Loucy (cell line): Measurements from ENCODE around the gene B4GALNT4.

Source experiments
- H2AFZ ChIP-seq: fragments of 200-600 bp; sonication (generic); 2 replicates; pipeline ENCODE4 v1.6.0; 2016; ENCODE audit warnings: antibody characterized with exemption, mild to moderate bottlenecking, low read length, moderate library complexity
- H3F3A ChIP-seq: fragments of 200-600 bp; 2 replicates; pipeline ENCODE4 v1.6.0; 2016; ENCODE audit warnings: antibody characterized with exemption, low read depth, mild to moderate bottlenecking
- H3K27me3 ChIP-seq: fragments of 200-600 bp; sonication (generic); 2 replicates; pipeline ENCODE4 v1.6.1; 2014; ENCODE audit warnings: low read length, mild to moderate bottlenecking; ENCODE audit not compliant: insufficient read depth, poor library complexity, severe bottlenecking
- H3K36me3 ChIP-seq: fragments of 200-600 bp; sonication (generic); 2 replicates; pipeline ENCODE4 v1.6.1; 2016; ENCODE audit warnings: low read length; ENCODE audit not compliant: insufficient read depth
- H3K4me1 ChIP-seq: fragments of 200-600 bp; sonication (generic); 2 replicates; pipeline ENCODE4 v1.5.1; 2014; ENCODE audit warnings: low read length, mild to moderate bottlenecking; ENCODE audit not compliant: insufficient read depth, poor library complexity, severe bottlenecking
- H3K4me2 ChIP-seq: fragments of 200-600 bp; sonication (generic); 2 replicates; pipeline ENCODE4 v1.6.0; 2014; ENCODE audit warnings: antibody characterized with exemption, low read length, low read depth, mild to moderate bottlenecking; ENCODE audit not compliant: poor library complexity, severe bottlenecking
- H3K4me3 ChIP-seq: fragments of 200-600 bp; sonication (generic); 2 replicates; pipeline ENCODE4 v1.5.1; 2014; ENCODE audit warnings: low read length, mild to moderate bottlenecking, mixed read lengths; ENCODE audit not compliant: poor library complexity, severe bottlenecking
- H3K79me2 ChIP-seq: fragments of 200-600 bp; sonication (generic); 2 replicates; pipeline ENCODE4 v1.6.1; 2014; ENCODE audit warnings: low read length; ENCODE audit not compliant: insufficient read depth
- H3K9ac ChIP-seq: fragments of 200-600 bp; sonication (generic); 2 replicates; pipeline ENCODE4 v1.6.0; 2014; ENCODE audit warnings: mild to moderate bottlenecking, low read depth, low read length, moderate library complexity; ENCODE audit not compliant: poor library complexity, severe bottlenecking
- H3K9me2 ChIP-seq: fragments of 200-600 bp; sonication (generic); replicated peaks from 2 replicates; pipeline ENCODE4 v1.6.1; 2016; ENCODE audit warnings: low read depth, low read length, mixed read lengths
- H3K9me3 ChIP-seq: fragments of 200-600 bp; sonication (generic); 2 replicates; pipeline ENCODE4 v1.6.1; 2014; ENCODE audit warnings: mild to moderate bottlenecking, antibody characterized with exemption, low read length, low read depth; ENCODE audit not compliant: insufficient read depth
- H4K20me1 ChIP-seq: fragments of 200-600 bp; sonication (generic); 2 replicates; pipeline ENCODE4 v1.6.0; 2014; ENCODE audit warnings: antibody characterized with exemption, low read length, mild to moderate bottlenecking; ENCODE audit not compliant: insufficient read depth, poor library complexity, severe bottlenecking
- EZH2phosphoT487 ChIP-seq: fragments of 200-600 bp; IDR thresholded peaks from 2 replicates; pipeline ENCODE4 v1.6.1; 2018; ENCODE audit warnings: antibody characterized with exemption, mild to moderate bottlenecking, moderate library complexity, borderline replicate concordance
- TF ChIP-seq, protein P1 (sequence below): fragments of 200-600 bp; sonication (generic); conservative IDR thresholded peaks from 2 replicates; pipeline ENCODE4 v1.5.1; 2014; ENCODE audit warnings: mild to moderate bottlenecking, antibody characterized with exemption, low read length

Gene B4GALNT4

DNA sequence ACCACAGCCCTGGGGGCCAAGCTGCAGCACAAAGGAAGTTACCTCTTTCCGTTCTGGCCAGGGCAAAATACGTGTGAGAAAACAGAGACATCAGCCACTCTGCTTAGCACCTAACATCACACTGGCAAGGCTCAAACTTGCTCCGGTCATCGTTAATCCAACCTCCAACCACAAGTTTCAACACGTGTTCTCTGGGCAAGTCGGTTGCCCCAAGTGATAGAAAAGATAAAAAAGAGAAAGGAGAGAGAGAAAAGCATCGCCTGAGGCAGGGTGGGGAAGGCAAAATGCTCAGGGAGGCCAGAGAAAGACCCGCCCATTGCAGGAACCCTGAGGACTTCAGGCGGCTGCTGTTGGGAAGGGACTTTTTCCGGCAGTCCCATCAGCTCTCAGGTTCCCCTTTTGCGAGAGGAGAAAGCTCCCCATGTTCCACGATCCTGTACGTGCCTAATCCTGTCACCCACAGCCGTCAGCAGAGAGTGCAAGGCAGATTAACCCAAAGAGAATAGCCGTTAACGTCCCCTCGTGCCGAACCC, 18.5 kb upstream of the B4GALNT4 start:
- H3K4me3 ChIP-seq: peak overlapping the region; percentile 69
- peaks cover 11% of the 10 kb centered on the region; the same call in 1 of the 2 replicates for H3K79me2 ChIP-seq
- H3K27me3 ChIP-seq: no peaks in the 10 kb centered on the region
- no peak overlapping the region for H2AFZ ChIP-seq
- peaks cover 65% of the 10 kb centered on the region for H3K4me1 ChIP-seq
- TF ChIP-seq, protein P1, sequence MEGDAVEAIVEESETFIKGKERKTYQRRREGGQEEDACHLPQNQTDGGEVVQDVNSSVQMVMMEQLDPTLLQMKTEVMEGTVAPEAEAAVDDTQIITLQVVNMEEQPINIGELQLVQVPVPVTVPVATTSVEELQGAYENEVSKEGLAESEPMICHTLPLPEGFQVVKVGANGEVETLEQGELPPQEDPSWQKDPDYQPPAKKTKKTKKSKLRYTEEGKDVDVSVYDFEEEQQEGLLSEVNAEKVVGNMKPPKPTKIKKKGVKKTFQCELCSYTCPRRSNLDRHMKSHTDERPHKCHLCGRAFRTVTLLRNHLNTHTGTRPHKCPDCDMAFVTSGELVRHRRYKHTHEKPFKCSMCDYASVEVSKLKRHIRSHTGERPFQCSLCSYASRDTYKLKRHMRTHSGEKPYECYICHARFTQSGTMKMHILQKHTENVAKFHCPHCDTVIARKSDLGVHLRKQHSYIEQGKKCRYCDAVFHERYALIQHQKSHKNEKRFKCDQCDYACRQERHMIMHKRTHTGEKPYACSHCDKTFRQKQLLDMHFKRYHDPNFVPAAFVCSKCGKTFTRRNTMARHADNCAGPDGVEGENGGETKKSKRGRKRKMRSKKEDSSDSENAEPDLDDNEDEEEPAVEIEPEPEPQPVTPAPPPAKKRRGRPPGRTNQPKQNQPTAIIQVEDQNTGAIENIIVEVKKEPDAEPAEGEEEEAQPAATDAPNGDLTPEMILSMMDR: no peak
- no peak for TF ChIP-seq EZH2phosphoT487
- no peaks in the 10 kb centered on the region for H3K9me3 ChIP-seq
- H3F3A ChIP-seq: peaks cover 26% of the 10 kb centered on the region
- no peaks in the 10 kb centered on the region for H4K20me1 ChIP-seq
- H3K9me2 ChIP-seq: no peaks in the 10 kb centered on the region
- peak overlapping the region; percentile 90 for H3K4me2 ChIP-seq
- peak overlapping the region; percentile 96 for H3K9ac ChIP-seq
- no peaks in the 10 kb centered on the region for H3K36me3 ChIP-seq

DNA sequence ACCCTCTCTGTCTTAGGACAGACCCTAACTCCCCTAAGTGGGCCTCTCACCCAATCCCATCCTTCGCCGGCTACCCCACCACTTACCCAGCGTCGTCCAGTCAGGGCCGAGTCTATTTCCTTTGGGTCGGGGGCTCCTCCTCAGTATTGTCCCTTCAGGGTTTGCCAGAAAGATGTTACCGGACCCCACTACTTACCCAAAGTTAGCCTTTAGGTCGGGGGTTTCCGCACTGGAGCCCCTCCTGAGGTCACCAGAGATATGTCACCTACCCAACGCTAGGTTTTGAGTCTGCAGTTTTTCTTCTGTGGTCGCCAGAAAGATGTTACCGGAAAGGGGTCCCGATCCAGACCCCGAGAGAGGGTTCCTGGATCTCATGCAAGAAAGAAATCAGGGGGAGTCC, 17.9 kb upstream of the B4GALNT4 start:
- H3K9ac ChIP-seq: peak overlapping the region; percentile 96
- no peaks in the 10 kb centered on the region for H3K9me2 ChIP-seq
- TF ChIP-seq, protein P1: no peak
- TF ChIP-seq EZH2phosphoT487: no peak
- peak overlapping the region; percentile 90 for H3K4me2 ChIP-seq
- no peaks in the 10 kb centered on the region for H3K36me3 ChIP-seq
- peaks cover 26% of the 10 kb centered on the region for H3F3A ChIP-seq
- no peaks in the 10 kb centered on the region for H3K9me3 ChIP-seq
- H2AFZ ChIP-seq: no peak overlapping the region
- peaks cover 68% of the 10 kb centered on the region for H3K4me1 ChIP-seq
- H3K27me3 ChIP-seq: no peaks in the 10 kb centered on the region
- H4K20me1 ChIP-seq: no peaks in the 10 kb centered on the region
- peak overlapping the region; percentile 69 for H3K4me3 ChIP-seq
- peaks cover 12% of the 10 kb centered on the region; the same call in 1 of the 2 replicates for H3K79me2 ChIP-seq

DNA sequence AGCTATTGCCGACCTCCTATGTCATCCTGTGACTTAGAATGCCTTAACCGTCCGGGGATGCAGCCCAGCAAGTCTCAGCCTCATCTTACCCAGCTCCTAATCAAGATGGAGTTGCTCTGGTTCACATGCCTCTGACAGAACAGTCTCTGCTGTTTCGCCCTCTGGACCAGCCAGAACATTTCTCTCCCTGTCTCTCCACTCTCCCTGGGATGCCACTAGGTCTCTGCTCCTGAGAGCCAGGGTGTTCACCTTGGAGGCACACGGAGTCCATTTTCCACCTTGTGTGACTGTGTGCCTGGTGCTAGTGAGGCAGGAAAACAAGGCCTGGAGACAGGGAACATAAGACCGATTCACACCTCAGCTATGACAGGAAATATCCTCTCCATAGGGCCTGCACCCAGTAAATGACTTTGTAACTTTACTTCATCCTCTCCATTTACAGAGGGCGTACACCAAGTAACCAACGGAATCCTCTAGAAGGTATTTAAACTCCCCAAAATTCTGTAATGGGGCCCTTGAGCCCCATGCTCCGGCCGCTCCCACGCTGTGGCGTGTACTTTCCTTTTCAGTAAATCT, 16.8 kb upstream of the B4GALNT4 start:
- peaks cover 26% of the 10 kb centered on the region for H3F3A ChIP-seq
- no peak overlapping the region for H2AFZ ChIP-seq
- no peaks in the 10 kb centered on the region for H3K9me2 ChIP-seq
- H3K36me3 ChIP-seq: no peaks in the 10 kb centered on the region
- peaks cover 68% of the 10 kb centered on the region for H3K4me1 ChIP-seq
- no peaks in the 10 kb centered on the region for H3K27me3 ChIP-seq
- no peaks in the 10 kb centered on the region for H4K20me1 ChIP-seq
- peak overlapping the region; percentile 96 for H3K9ac ChIP-seq
- no peaks in the 10 kb centered on the region for H3K9me3 ChIP-seq
- TF ChIP-seq, protein P1: no peak
- no peak for TF ChIP-seq EZH2phosphoT487
- H3K4me3 ChIP-seq: no peak overlapping the region
- peak overlapping the region; percentile 22 for H3K4me2 ChIP-seq
- H3K79me2 ChIP-seq: peaks cover 12% of the 10 kb centered on the region; the same call in 1 of the 2 replicates
